Testis (tissue), 2 donors: ENCODE results near the gene NDST1.

Experiments
- CTCF ChIP-seq, 3 experiments: fragments of 450-650 bp in 2 of 3; fragments of 200-600 bp in 1 of 3; sonication (generic) in 1 of 3; IDR thresholded peaks; one replicate each; pipeline ENCODE4 v1.5.1; 2016 to 2019; ENCODE audit warnings: antibody characterized with exemption in 3 of 3, mild to moderate bottlenecking in 2 of 3, moderate library complexity in 1 of 3
- POLR2A ChIP-seq: fragments of 450-650 bp; IDR thresholded peaks from one replicate; pipeline ENCODE4 v1.6.1; 2017; ENCODE audit warnings: antibody characterized with exemption, mild to moderate bottlenecking, moderate library complexity

- TF ChIP-seq POLR2A (no peak), CTCF (IDR thresholded peaks at IDR 0.05) (no peak)
Observed at GRCh38 chr5:150558088-150558621, 50.2 kb downstream of the NDST1 start.
